GM12878 (cell line): ENCODE results near the gene STAT5B. TPM values are rescaled to one million over a fixed set of nuclear protein-coding genes. Genes with fewer than 3 reads are reported as not detected.

ENCODE experiments used
- ATAC-seq: fragments of 200-7000 bp; cut with Tn5 transposase; 3 replicates; pipeline ENCODE4 v1.9.1; 2020; ENCODE audit warnings: mild to moderate bottlenecking, moderate library complexity
- BruUV-seq: library from RNA; stranded (reverse); fragments of 400-500 nt; replicated peaks from 2 replicates; lab custom pipeline; 2021; lab: Mats Ljungman, UMichigan
- CTCF ChIA-PET: fragments of 300-600 bp; sonication (Branson Sonifier 250); formaldehyde crosslinking; extraction: SDS; loops from one replicate; lab custom pipeline; 2021; ENCODE audit warnings: inconsistent platforms; lab: Yijun Ruan, JAX
- POLR2A ChIA-PET: fragments of 350-600 bp; formaldehyde crosslinking; extraction: SDS; loops from one replicate; lab custom pipeline; 2021; ENCODE audit warnings: inconsistent platforms; lab: Charles Lee
- RAD21 ChIA-PET: fragments of 300-600 bp; sonication (Branson Sonifier 250); formaldehyde crosslinking; loops from one replicate; lab custom pipeline; 2023; ENCODE audit warnings: antibody characterized with exemption; ENCODE audit not compliant: unreplicated experiment; lab: Charles Lee
- SMC1A ChIA-PET: fragments of 300-600 bp; sonication (Branson Sonifier 250); formaldehyde crosslinking; loops from one replicate; lab custom pipeline; 2023; ENCODE audit not compliant: unreplicated experiment, uncharacterized antibody; lab: Charles Lee
- DNase-seq: peaks from one replicate; pipeline ENCODE4 v3.0.0-alpha.2; 2011; ENCODE audit warnings: low read depth, low spot score
- FAIRE-seq: peaks from 3 replicates; lab custom pipeline; 2011; peaks lifted over from hg19 to GRCh38; lab: Jason Lieb, UNC
- H2AFZ ChIP-seq: 2 replicates; pipeline ENCODE4 v1.6.0; 2011; ENCODE audit warnings: low read depth, low read length, control low read depth; ENCODE audit not compliant: control insufficient read depth
- H3K27ac ChIP-seq: 2 replicates; pipeline ENCODE4 v1.5.1; 2011; ENCODE audit warnings: control low read depth; ENCODE audit not compliant: control insufficient read depth, insufficient read depth
- H3K27me3 ChIP-seq, 2 experiments: replicated peaks in 1 of 2; 2 replicates each; pipeline versions ENCODE4 v1.6.0 to v1.6.1; 2011; ENCODE audit warnings: low read length in 1 of 2; ENCODE audit not compliant: control insufficient read depth in 2 of 2, insufficient read depth in 2 of 2
- H3K36me3 ChIP-seq, 2 experiments: 2 replicates each; pipeline ENCODE4 v1.5.1; 2011; ENCODE audit warnings: low read length in 1 of 2; ENCODE audit not compliant: control insufficient read depth in 2 of 2, insufficient read depth in 2 of 2
- H3K4me1 ChIP-seq: 2 replicates; pipeline ENCODE4 v1.6.1; 2011; ENCODE audit warnings: mild to moderate bottlenecking, low read length, moderate library complexity, mixed read lengths; ENCODE audit not compliant: control insufficient read depth, insufficient read depth
- H3K4me2 ChIP-seq: 2 replicates; pipeline ENCODE4 v1.6.0; 2011; ENCODE audit warnings: control low read depth; ENCODE audit not compliant: control insufficient read depth, insufficient read depth
- H3K4me3 ChIP-seq: fragments of 200-600 bp; sonication (generic); 2 replicates; pipeline ENCODE4 v1.5.1; 2016
- H3K79me2 ChIP-seq: 2 replicates; pipeline ENCODE4 v1.6.0; 2011; ENCODE audit warnings: low read length; ENCODE audit not compliant: control insufficient read depth, insufficient read depth
- H3K9ac ChIP-seq: 2 replicates; pipeline ENCODE4 v1.8.0; 2011; ENCODE audit warnings: low read length, control low read depth, mixed read lengths; ENCODE audit not compliant: control insufficient read depth, insufficient read depth
- H3K9me3 ChIP-seq: replicated peaks from 3 replicates; pipeline ENCODE4 v1.5.1; 2011; ENCODE audit warnings: mild to moderate bottlenecking, low read length; ENCODE audit not compliant: control insufficient read depth, insufficient read depth
- H4K20me1 ChIP-seq: 2 replicates; pipeline ENCODE4 v1.6.0; 2011; ENCODE audit not compliant: control insufficient read depth, insufficient read depth
- BCLAF1 ChIP-seq: fragments of 450-650 bp; IDR thresholded peaks from 2 replicates; pipeline ENCODE4 v1.6.1; 2017; ENCODE audit warnings: antibody characterized with exemption, mild to moderate bottlenecking, moderate library complexity
- IKZF2 ChIP-seq, 2 experiments: fragments of 450-650 bp; IDR thresholded peaks; 2 replicates each; pipeline ENCODE4 v1.6.1; 2017; ENCODE audit warnings: mild to moderate bottlenecking in 2 of 2, moderate library complexity in 2 of 2
- MYB ChIP-seq: fragments of 150-350 bp; IDR thresholded peaks from 2 replicates; pipeline ENCODE4 v1.6.1; 2014; ENCODE audit warnings: mild to moderate bottlenecking, low read depth, low read length, borderline replicate concordance
- NFYB ChIP-seq: IDR thresholded peaks from 2 replicates; pipeline ENCODE4 v1.6.1; 2011; ENCODE audit warnings: low read depth, mild to moderate bottlenecking, low read length, improper control_type of control experiment, moderate library complexity; ENCODE audit not compliant: insufficient read depth
- NR2C2 ChIP-seq: IDR thresholded peaks from 2 replicates; pipeline ENCODE4 v1.6.1; 2011; ENCODE audit warnings: borderline replicate concordance, low read depth; ENCODE audit not compliant: control insufficient read depth, insufficient read length
- PAX8 ChIP-seq: fragments of 450-650 bp; IDR thresholded peaks from 2 replicates; pipeline ENCODE4 v1.6.1; 2017; ENCODE audit warnings: mild to moderate bottlenecking, moderate library complexity
- SIN3A ChIP-seq: IDR thresholded peaks from 2 replicates; pipeline ENCODE4 v1.6.1; 2012; ENCODE audit warnings: low read depth, low read length, improper control_type of control experiment
- ZNF207 ChIP-seq: fragments of 450-650 bp; IDR thresholded peaks from 2 replicates; pipeline ENCODE4 v1.6.1; 2014; ENCODE audit warnings: antibody characterized with exemption, mild to moderate bottlenecking, borderline replicate concordance
- ZNF24 ChIP-seq: fragments of 450-650 bp; IDR thresholded peaks from 2 replicates; pipeline ENCODE4 v1.6.1; 2017; ENCODE audit warnings: antibody characterized with exemption, mild to moderate bottlenecking
- ZZZ3 ChIP-seq: IDR thresholded peaks from 2 replicates; pipeline ENCODE4 v1.6.1; 2011; ENCODE audit warnings: low read depth; ENCODE audit not compliant: control insufficient read depth, insufficient read length
- WGBS: methylation state at CpG from one replicate; pipeline ENCODE4 v1.1.6; 2016; ENCODE audit warnings: low lambda C conversion rate; ENCODE audit not compliant: insufficient replicate concordance, insufficient coverage; ENCODE audit errors: missing lambda C conversion rate; 5-methylcytosine and 5-hydroxymethylcytosine counted together
- in situ Hi-C: fragments of 300-500 bp; cut with MboI; formaldehyde crosslinking; loops from 9 replicates; pipeline ENCODE4 v1.14.3; 2018; ENCODE audit warnings: mixed read lengths
- intact Hi-C: fragments of 100-400 bp; cut with micrococcal nuclease; formaldehyde crosslinking; loops from one replicate; pipeline ENCODE4 v1.14.2; 2022; ENCODE audit not compliant: unreplicated experiment
- polyA plus RNA-seq, 11 experiments: library from polyadenylated mRNA; depleted of rRNA in 4 of 11; unstranded in 6 of 11; stranded (reverse) in 5 of 11; fragments of >200 nt; fragmentation: Nextera tagmentation in 4 of 11; fragmentation: Illumina TruSeq in 1 of 11; extraction: Ambion mirVana in 4 of 11; extraction: Trizol in 1 of 11; gene quantifications; 1 replicate in 1 of 11; 2 replicates in 10 of 11; pipeline versions ENCODE4 v1.2.1 to v1.2.3, GENCODE V29; 2011 to 2016; ENCODE audit warnings: inconsistent platforms in 2 of 11, missing spikeins in 2 of 11, low read depth in 1 of 11
- total RNA-seq, 4 experiments: library from RNA; depleted of rRNA in 3 of 4; stranded (reverse); fragments of >200 nt in 3 of 4; fragmentation: Illumina TruSeq in 1 of 4; extraction: Trizol in 1 of 4; gene quantifications; 2 replicates each; pipeline versions ENCODE4 v1.2.1 to v1.2.3, GENCODE V29; 2013 to 2021
- TF ChIP-seq, protein P1 (sequence below): fragments of 450-650 bp; IDR thresholded peaks from 2 replicates; pipeline ENCODE4 v1.6.1; 2016; ENCODE audit warnings: mild to moderate bottlenecking

Gene STAT5B
- total and polyA plus RNA-seq, 10 of the 15 experiments (the other 5 are each of a cell fraction or from before 2014, with no cell fraction given), result 11.0 to 69.6 (median 46.7) TPM

GRCh38 chr17:42253578-42253977 lies 22.6 kb downstream of the STAT5B start:
- Histone ChIP-seq H4K20me1 (no peaks in the 10 kb centered on the region), H3K4me2 (no peak overlapping the region), H3K4me3 (no peak overlapping the region), H3K9me3 (no peaks in the 10 kb centered on the region), H3K79me2 (peaks cover 12% of the 10 kb centered on the region), H3K9ac (no peak overlapping the region), H3K27me3 (no peaks in the 10 kb centered on the region), H3K36me3 (no peaks in the 10 kb centered on the region), H3K4me1 (peaks cover 25% of the 10 kb centered on the region), H3K27ac (no peak overlapping the region), H2AFZ (no peak overlapping the region)
- ChIA-PET CTCF (interaction anchor here (0.8 to 1.6 kb wide), 2 partner anchors 31 to 591 kb away, joined by 3 read pairs; no protein-coding TSS in a partner anchor), SMC1A (no interaction called here), POLR2A (no interaction called here), RAD21 (no interaction called here)
- ATAC-seq, result no peak
- in situ Hi-C loops, result no loop called here
- no peak for FAIRE-seq
- intact Hi-C loops, result no loop called here
- BruUV-seq, result no TSS peak
- DNase-seq, result no peak
- TF ChIP-seq ZNF24, result no peak
- WGBS, result 96% methylated on average over 5 of the region's 5 CpGs

- H3K9me3 ChIP-seq, result no peaks in the 10 kb centered on the region
- H2AFZ ChIP-seq, result no peak overlapping the region
- ChIA-PET CTCF (interaction anchor here (1.6 to 6.4 kb wide), 2 partner anchors 30 to 31 kb away, joined by 3 to 50 read pairs; no protein-coding TSS in a partner anchor), RAD21 (interaction anchor here (0.6 kb wide), 1 partner anchor 151 kb away, joined by 5 read pairs; no protein-coding TSS in a partner anchor), SMC1A (interaction anchor here (1.0 kb wide), 1 partner anchor 37 kb away, joined by 3 read pairs; no protein-coding TSS in a partner anchor), POLR2A (interaction anchor here (0.6 to 1.7 kb wide), 2 partner anchors 22 to 92 kb away, joined by 3 to 4 read pairs; no protein-coding TSS in a partner anchor)
- H3K27ac ChIP-seq, result no peak overlapping the region
- no peaks in the 10 kb centered on the region for H3K27me3 ChIP-seq
- FAIRE-seq, result no peak
- H3K79me2 ChIP-seq, result peaks cover 19% of the 10 kb centered on the region
- 30% methylated on average over 4 of the region's 4 CpGs for WGBS
- ATAC-seq, result no peak
- H3K4me3 ChIP-seq, result no peak overlapping the region
- H3K4me1 ChIP-seq, result peaks cover 27% of the 10 kb centered on the region
- BruUV-seq, result no TSS peak
- in situ Hi-C loops, result no loop called here
- intact Hi-C loops, result no loop called here
- no peak overlapping the region for H3K4me2 ChIP-seq
- no peaks in the 10 kb centered on the region for H3K36me3 ChIP-seq
- H3K9ac ChIP-seq, result no peak overlapping the region
- H4K20me1 ChIP-seq, result no peaks in the 10 kb centered on the region
- no peak for DNase-seq
- TF ChIP-seq MYB, result no peak
- TF ChIP-seq, protein P1, sequence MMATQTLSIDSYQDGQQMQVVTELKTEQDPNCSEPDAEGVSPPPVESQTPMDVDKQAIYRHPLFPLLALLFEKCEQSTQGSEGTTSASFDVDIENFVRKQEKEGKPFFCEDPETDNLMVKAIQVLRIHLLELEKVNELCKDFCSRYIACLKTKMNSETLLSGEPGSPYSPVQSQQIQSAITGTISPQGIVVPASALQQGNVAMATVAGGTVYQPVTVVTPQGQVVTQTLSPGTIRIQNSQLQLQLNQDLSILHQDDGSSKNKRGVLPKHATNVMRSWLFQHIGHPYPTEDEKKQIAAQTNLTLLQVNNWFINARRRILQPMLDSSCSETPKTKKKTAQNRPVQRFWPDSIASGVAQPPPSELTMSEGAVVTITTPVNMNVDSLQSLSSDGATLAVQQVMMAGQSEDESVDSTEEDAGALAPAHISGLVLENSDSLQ, result no peak
- TF ChIP-seq NR2C2, result no peak
- TF ChIP-seq IKZF2 (IDR thresholded peaks at IDR 0.05), result no peak
- no peak for TF ChIP-seq NFYB
- no peak for TF ChIP-seq BCLAF1
- no peak for TF ChIP-seq SIN3A
- no peak for TF ChIP-seq ZNF207
- TF ChIP-seq ZZZ3, result no peak
- TF ChIP-seq PAX8, result no peak
Observed at GRCh38 chr17:42252597-42253550, 23.3 kb downstream of the STAT5B start.
